ENCODE data around the gene GH2.

The GH2 gene

DNA sequence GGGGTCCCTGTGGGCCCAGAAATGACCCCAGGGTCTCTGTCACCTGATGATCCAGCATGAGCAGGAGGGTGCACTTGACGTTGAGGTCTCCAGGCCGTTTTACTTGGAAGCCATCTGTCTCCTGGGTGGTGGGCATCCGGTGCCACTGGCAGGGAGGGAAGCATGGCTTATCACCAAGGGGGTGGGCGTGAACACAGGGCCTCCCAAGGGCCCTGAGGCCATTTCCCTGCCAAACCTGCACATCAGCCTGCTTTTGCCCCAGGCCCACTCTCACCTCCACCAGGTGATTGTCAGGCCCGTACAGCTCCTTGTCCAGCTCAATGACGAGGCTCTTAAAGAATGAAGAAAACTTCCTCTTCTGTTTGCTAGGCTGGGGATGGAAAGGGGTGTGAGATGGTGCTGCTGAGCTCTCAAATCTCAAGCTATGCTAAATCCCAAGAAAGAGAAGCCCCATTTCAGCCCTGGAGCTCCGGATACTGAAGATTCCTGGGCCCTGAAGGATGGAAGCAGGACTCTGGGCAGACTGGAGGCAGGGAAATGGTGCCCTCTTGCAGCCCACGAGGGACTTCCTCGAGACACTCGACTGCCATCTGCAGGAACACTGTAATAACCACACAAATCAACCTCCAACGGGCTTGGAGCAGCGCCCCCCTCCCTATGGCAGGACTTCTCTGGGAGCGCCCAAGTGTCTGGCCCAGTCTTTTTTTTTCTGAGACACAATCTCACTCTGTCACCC lies 47.1 kb downstream of the GH2 start:
- TF ChIP-seq, protein P1, sequence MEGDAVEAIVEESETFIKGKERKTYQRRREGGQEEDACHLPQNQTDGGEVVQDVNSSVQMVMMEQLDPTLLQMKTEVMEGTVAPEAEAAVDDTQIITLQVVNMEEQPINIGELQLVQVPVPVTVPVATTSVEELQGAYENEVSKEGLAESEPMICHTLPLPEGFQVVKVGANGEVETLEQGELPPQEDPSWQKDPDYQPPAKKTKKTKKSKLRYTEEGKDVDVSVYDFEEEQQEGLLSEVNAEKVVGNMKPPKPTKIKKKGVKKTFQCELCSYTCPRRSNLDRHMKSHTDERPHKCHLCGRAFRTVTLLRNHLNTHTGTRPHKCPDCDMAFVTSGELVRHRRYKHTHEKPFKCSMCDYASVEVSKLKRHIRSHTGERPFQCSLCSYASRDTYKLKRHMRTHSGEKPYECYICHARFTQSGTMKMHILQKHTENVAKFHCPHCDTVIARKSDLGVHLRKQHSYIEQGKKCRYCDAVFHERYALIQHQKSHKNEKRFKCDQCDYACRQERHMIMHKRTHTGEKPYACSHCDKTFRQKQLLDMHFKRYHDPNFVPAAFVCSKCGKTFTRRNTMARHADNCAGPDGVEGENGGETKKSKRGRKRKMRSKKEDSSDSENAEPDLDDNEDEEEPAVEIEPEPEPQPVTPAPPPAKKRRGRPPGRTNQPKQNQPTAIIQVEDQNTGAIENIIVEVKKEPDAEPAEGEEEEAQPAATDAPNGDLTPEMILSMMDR (conservative IDR thresholded peaks at IDR 0.05; ENCODE audit: low read depth, low read length), result peak; percentile 68
- DNase-seq (ENCODE audit: low read depth), result peak; percentile 83
- H3K4me3 ChIP-seq (ENCODE audit: low read depth, low read length), result no peak overlapping the region

DNA sequence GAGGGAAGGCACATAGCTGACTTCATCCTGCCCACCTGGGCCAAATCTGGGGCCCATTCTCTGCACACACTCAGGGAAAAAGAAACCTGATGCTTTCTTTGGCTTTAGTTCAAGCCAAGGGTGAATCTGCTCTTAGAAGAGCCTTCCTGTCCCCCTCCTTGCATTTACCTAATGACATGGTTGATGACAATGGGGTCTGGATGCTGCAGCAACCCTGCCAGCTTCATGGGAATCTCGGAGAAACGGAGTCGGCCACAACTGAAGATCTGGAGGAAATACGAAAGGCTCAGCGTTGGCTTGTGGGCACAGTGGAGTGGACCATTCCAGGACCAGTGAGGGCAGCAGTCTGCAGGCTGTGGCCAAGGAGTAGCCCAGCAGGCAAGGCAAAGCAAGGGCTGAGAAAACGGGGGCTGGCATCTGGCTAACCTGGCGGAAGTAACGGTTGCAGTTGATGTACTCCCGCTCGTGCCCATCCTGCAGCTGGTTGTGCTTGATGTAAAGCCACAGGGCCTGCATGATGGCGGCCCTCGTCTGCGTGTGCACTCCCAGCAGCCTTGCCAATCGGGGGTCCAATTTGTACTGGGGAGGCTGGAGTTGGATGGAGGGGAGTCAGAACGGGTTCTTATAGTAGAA lies 47.9 kb downstream of the GH2 start:
- H3K4me3 ChIP-seq (ENCODE audit: low read depth, low read length), result no peak overlapping the region
- TF ChIP-seq, protein P1 (conservative IDR thresholded peaks at IDR 0.05; ENCODE audit: low read depth, low read length), result no peak
- DNase-seq (ENCODE audit: low read depth), result no peak

DNA sequence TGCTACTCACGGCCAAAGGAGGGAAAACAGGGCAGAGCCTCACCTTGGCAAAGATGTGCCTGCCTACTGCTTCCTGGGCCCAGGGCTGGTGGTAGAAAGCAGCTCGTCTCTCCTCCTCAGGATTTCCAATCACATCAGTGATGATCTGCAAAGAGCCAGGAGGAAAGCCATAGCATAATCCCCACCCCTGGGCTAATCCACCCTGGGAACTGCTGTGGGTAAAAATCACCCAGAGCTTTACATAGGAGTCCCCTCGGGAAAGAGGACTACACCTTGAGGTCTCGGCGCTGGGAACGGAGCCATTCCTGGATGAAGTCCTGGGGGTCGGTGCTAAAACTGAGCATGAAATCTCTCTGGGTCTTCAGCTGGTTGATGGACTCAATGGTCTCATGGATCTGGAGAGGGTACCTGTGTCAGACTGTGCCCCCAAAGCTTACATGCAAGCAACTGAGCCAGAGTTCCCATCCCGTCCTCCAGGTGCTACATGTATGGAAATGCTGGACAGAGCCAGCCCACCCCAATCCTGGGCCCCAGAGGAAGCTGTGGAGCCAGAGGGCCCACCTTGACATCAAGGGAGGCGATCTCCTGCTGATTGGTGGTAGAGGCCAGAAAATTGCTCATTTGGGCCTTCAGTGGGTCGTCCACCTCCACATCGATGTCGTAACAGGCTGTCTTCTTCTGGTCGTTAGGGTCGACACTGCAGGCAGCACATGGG lies 48.6 kb downstream of the GH2 start:
- H3K4me3 ChIP-seq (ENCODE audit: low read depth, low read length), result no peak overlapping the region
- TF ChIP-seq, protein P1 (conservative IDR thresholded peaks at IDR 0.05; ENCODE audit: low read depth, low read length), result no peak
- no peak for DNase-seq (ENCODE audit: low read depth)

DNA sequence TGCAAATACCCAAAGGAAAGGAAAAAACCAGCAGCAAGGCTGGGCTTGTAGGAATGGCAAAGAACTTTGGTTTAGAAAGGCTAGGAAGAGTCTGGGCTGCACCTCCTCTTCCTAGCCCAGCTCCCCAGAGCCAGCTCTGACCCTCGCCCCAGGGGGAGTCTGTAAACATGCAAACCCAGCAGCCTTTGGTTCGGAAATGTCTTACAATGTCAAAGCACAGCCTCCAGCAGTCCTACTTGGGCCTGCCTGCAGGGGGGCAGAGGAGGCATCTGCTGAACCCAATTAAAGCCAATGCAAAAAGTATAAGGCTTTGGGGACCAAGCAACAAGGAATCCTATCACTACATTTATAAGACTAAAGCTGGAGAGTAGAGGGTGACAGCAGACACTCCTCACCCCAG lies 49.3 kb downstream of the GH2 start:
- TF ChIP-seq, protein P1 (conservative IDR thresholded peaks at IDR 0.05; ENCODE audit: low read depth, low read length), result peak; percentile 23
- DNase-seq (ENCODE audit: low read depth), result no peak
- H3K4me3 ChIP-seq (ENCODE audit: low read depth, low read length), result no peak overlapping the region

DNA sequence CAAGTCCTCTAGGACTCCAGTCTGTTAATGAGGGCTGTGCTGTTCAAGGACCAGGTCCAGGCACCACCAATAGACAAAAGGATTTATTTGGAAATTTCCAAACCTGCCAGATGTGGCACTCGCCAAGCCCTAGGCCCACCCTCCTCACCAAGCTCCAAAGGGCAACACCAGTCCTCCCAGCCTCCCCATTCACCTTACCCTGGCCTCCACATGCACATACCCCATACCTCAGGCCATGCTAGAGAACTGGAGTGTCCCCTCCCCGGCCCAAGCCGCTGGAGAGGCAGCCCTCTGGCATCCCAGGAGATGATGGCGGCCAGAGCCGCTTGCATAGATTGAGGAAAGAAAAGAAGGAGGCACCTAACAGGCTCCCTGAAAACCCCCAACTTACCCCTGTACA lies 49.7 kb downstream of the GH2 start:
- TF ChIP-seq, protein P1 (conservative IDR thresholded peaks at IDR 0.05; ENCODE audit: low read depth, low read length), result no peak

DNA sequence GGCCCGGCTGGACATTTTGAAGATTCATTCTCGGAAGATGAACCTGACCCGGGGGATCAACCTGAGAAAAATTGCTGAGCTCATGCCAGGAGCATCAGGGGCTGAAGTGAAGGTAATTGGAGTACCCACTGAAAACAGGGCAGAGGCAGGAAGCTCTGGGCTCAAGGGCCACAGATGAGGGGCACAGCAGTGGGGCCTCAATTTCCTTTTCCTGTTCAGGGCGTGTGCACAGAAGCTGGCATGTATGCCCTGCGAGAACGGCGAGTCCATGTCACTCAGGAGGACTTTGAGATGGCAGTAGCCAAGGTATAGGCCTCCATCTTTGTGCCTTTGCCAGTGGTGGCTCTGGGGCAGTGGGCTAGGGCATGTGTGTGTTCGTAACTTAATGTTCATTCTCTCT lies 50.2 kb downstream of the GH2 start:
- DNase-seq (ENCODE audit: low read depth), result no peak
- TF ChIP-seq, protein P1 (conservative IDR thresholded peaks at IDR 0.05; ENCODE audit: low read depth, low read length), result no peak
- no peak overlapping the region for H3K4me3 ChIP-seq (ENCODE audit: low read depth, low read length)

More for the DNA sequence above, 49.7 kb downstream of the GH2 start:
- DNase-seq (ENCODE audit: low read depth), result no peak
- H3K4me3 ChIP-seq (ENCODE audit: low read depth, low read length), result no peak overlapping the region
